ENCODE results near the gene CCL22. TPM values are rescaled to one million over a fixed set of nuclear protein-coding genes. Genes with fewer than 3 reads are reported as not detected.

The CCL22 gene
- total RNA-seq, 5 donors from 2014 or later (not counting 1 experiment from before 2014, with no cell fraction given) = 13.0 to 27.3 (median 13.0) TPM; not detected in 2

DNA sequence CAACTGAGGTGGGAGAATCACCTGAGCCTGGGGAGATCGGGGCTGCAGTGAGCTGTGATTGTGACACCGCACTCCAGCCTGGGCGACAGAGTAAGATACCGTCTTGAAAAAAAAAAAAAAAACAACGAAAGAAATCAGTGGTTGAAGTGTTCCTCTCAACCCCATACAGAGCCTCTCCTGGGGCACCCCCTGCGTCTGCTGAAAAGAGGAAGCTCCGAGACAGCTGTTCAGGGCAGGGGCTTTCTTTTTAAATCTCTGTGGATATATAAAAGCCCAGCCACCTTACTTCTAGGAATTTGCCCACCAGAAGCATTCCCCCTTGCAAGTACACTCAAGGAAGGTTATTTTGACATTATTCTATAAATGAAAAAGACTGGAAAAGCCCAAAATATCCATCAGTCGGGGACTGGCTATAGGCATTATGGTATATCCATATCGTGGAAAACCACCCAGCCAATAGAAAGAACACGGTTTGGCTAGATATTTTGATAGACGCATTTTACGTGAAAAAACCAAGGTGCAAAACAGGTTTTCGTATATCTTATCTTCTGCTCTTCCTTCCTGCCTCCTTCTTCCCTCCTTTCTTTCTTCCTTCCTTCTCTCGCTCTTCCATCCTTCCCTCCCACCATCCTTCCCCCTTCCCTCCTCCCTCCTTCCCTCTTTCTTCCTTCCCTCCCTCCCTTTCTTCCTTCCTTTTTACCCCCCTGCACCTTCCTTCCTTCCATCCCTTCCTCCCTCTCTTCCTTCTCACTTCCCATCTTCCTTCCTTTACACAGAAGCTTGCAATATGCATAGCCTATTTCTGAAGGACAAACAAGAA lies 9.2 kb upstream of the CCL22 start:
- Mint-ChIP-seq H3K4me3 (peak overlapping the region in 2 of 3 donors; percentile 9 to 27), H3K27me3 (peaks cover 29 to 41% of the 10 kb centered on the region in 2 donors), H3K9me3 (peaks cover 3 to 5% (median 3%) of the 10 kb centered on the region in 3 donors), H3K27ac (no peak overlapping the region), H3K36me3 (no peaks in the 10 kb centered on the region), H3K4me1 (peaks cover 19 to 33% (median 25%) of the 10 kb centered on the region in 3 donors)
- no peaks in the 10 kb centered on the region for H3K36me3 ChIP-seq (ENCODE audit: control insufficient read depth in 2 of 2, extremely low read depth in 1 of 2, insufficient read depth in 1 of 2, low read length in 1 of 2)
- no peak overlapping the region for H3K27ac ChIP-seq (ENCODE audit: low read length)
- H3K27me3 ChIP-seq (replicated peaks in 1 of 2; ENCODE audit: control insufficient read depth in 2 of 2, extremely low read depth in 1 of 2, insufficient read depth in 2 of 2, low read length in 1 of 2) = peaks cover 0 to 15% of the 10 kb centered on the region in 2 experiments
- DNase-seq = peak in 22 of 35 experiments; percentile 5 to 59 (median 18)
- CTCF ChIA-PET = interaction anchor here (0.6 to 0.7 kb wide), 3 partner anchors 13 to 49 kb away, joined by 4 to 13 read pairs (median 7); no protein-coding TSS in a partner anchor
- H3K4me3 ChIP-seq (ENCODE audit: control insufficient read depth in 1 of 2, extremely low read depth in 1 of 2, low read length in 1 of 2) = no peak overlapping the region
- WGBS (ENCODE audit: insufficient coverage) = 8% methylated on average over 6 of the region's 14 CpGs
- peaks cover 6 to 10% of the 10 kb centered on the region in 2 experiments for H3K4me1 ChIP-seq (ENCODE audit: control insufficient read depth in 1 of 2, extremely low read depth in 1 of 2, insufficient read depth in 2 of 2, low read length in 2 of 2)
- POLR2A ChIA-PET = interaction anchor here in 1 of 2 donors (0.5 kb wide), 1 partner anchor 250 kb away, joined by 7 read pairs; no protein-coding TSS in a partner anchor
- no peaks in the 10 kb centered on the region for H3K9me3 ChIP-seq
- ATAC-seq (replicated peaks in 1 of 4) = peak in 2 of 4 experiments; percentile 63 to 92

DNA sequence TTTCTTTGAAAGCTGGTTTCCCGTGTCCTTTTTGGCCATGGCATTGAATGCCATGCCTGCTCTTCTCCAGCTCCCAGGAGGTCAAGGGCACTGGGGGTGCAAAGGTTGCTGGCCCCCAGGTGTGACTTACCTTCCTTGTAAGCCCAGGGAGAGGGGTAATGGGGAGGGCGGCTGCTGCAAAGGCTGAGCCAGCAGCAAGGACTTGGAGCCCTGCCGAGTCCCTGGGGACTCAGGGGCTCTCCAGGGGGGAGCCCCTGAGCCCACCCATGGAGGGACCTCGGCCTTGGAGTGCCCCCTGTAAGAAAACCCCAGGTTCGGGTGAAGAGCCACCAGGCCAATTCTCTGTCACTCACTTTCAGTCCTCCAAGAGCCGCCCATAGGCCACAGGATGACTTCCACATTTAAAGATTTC lies 5.9 kb upstream of the CCL22 start:
- Histone ChIP-seq H3K4me3 (ENCODE audit: control insufficient read depth in 1 of 2, extremely low read depth in 1 of 2, low read length in 1 of 2) (no peak overlapping the region), H3K27me3 (replicated peaks in 1 of 2; ENCODE audit: control insufficient read depth in 2 of 2, extremely low read depth in 1 of 2, insufficient read depth in 2 of 2, low read length in 1 of 2) (peaks cover 0 to 15% of the 10 kb centered on the region in 2 experiments), H3K27ac (ENCODE audit: low read length) (no peak overlapping the region), H3K36me3 (ENCODE audit: control insufficient read depth in 2 of 2, extremely low read depth in 1 of 2, insufficient read depth in 1 of 2, low read length in 1 of 2) (no peaks in the 10 kb centered on the region), H3K4me1 (ENCODE audit: control insufficient read depth in 1 of 2, extremely low read depth in 1 of 2, insufficient read depth in 2 of 2, low read length in 2 of 2) (peaks cover 0 to 6% of the 10 kb centered on the region in 2 experiments), H3K9me3 (no peaks in the 10 kb centered on the region)
- peaks cover 20 to 22% of the 10 kb centered on the region in 2 donors for H3K27me3 Mint-ChIP-seq
- no peaks in the 10 kb centered on the region for H3K9me3 Mint-ChIP-seq
- ChIA-PET CTCF (interaction anchor here in 1 of 2 donors (0.6 kb wide), 1 partner anchor 14 kb away, joined by 3 read pairs; no protein-coding TSS in a partner anchor), POLR2A (no interaction called here)
- H3K27ac Mint-ChIP-seq = no peak overlapping the region
- H3K36me3 Mint-ChIP-seq = no peaks in the 10 kb centered on the region
- no peak for DNase-seq
- H3K4me3 Mint-ChIP-seq = no peak overlapping the region
- ATAC-seq (replicated peaks in 1 of 4) = no peak
- WGBS (ENCODE audit: insufficient coverage) = 62% methylated on average over 4 of the region's 6 CpGs
- H3K4me1 Mint-ChIP-seq = peaks cover 11 to 18% (median 15%) of the 10 kb centered on the region in 3 donors

DNA sequence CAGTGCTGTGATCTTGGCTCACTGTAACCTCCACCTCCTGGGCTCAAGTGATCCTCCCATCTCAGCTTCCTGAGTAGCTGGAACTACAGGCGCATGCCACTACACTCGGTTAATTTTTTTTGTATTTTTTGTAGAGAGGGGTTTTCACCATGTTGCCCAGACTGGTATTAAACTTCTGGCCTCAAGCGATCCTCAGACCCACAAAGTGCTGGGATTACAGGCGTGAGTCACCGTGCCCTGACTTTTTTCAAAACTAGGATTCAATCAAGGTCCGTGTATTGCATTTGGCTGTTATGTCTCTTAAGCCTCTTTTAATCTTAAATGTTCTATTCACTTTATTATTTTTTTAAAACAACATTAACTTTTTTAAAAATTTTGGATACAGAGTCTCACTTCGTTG lies 4.3 kb upstream of the CCL22 start:
- ChIA-PET POLR2A (no interaction called here), CTCF (interaction anchor here in 1 of 2 donors (0.7 kb wide), 1 partner anchor 43 kb away, joined by 3 read pairs; no protein-coding TSS in a partner anchor)
- Mint-ChIP-seq H3K4me3 (no peak overlapping the region), H3K27me3 (peaks cover 6 to 15% of the 10 kb centered on the region in 2 donors), H3K9me3 (no peaks in the 10 kb centered on the region), H3K36me3 (no peaks in the 10 kb centered on the region), H3K27ac (no peak overlapping the region), H3K4me1 (peaks cover 4 to 8% (median 7%) of the 10 kb centered on the region in 3 donors)
- DNase-seq (no peak), ATAC-seq (replicated peaks in 1 of 4) (no peak)
- H3K27ac ChIP-seq (ENCODE audit: low read length) = no peak overlapping the region
- H3K4me3 ChIP-seq (ENCODE audit: control insufficient read depth in 1 of 2, extremely low read depth in 1 of 2, low read length in 1 of 2) = no peak overlapping the region
- WGBS (ENCODE audit: insufficient coverage) = 86% methylated on average over 2 of the region's 7 CpGs
- no peaks in the 10 kb centered on the region for H3K9me3 ChIP-seq
- no peaks in the 10 kb centered on the region for H3K36me3 ChIP-seq (ENCODE audit: control insufficient read depth in 2 of 2, extremely low read depth in 1 of 2, insufficient read depth in 1 of 2, low read length in 1 of 2)
- H3K4me1 ChIP-seq (ENCODE audit: control insufficient read depth in 1 of 2, extremely low read depth in 1 of 2, insufficient read depth in 2 of 2, low read length in 2 of 2) = peaks cover 0 to 2% of the 10 kb centered on the region in 2 experiments
- peaks cover 0 to 12% of the 10 kb centered on the region in 2 experiments for H3K27me3 ChIP-seq (replicated peaks in 1 of 2; ENCODE audit: control insufficient read depth in 2 of 2, extremely low read depth in 1 of 2, insufficient read depth in 2 of 2, low read length in 1 of 2)

DNA sequence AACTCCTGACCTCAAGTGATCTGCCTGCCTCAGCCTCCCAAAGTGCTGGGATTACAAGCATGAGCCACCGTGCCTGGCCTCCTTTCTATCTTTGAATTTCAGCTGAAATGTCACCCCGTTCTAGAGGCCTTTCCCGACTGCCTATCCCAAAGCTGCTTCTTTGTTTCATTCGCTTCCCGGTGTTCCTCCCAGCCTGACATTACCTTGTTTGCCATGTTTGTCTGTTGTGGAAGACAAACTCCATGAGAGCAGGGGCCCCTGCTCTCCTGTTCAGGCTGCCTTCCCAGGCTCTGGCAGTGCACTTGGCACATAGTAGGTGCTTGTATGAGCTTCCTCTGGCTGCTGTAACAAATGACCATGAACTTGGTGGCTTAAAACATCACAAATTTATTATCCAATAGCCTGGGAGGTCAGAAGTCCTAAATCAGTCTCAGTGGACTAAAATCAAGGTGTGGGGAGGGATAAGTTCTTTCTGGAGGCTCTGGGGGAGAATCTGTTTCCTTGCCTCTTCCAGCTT lies 2.6 kb upstream of the CCL22 start:
- no peak overlapping the region for H3K4me3 ChIP-seq (ENCODE audit: control insufficient read depth in 1 of 2, extremely low read depth in 1 of 2, low read length in 1 of 2)
- H3K4me1 Mint-ChIP-seq = no peaks in the 10 kb centered on the region
- no peaks in the 10 kb centered on the region for H3K4me1 ChIP-seq (ENCODE audit: control insufficient read depth in 1 of 2, extremely low read depth in 1 of 2, insufficient read depth in 2 of 2, low read length in 2 of 2)
- H3K27me3 Mint-ChIP-seq = peaks cover 0 to 8% of the 10 kb centered on the region in 2 donors
- ATAC-seq (replicated peaks in 1 of 4) (no peak), DNase-seq (no peak)
- no peaks in the 10 kb centered on the region for H3K9me3 ChIP-seq
- peaks cover 0 to 12% of the 10 kb centered on the region in 2 experiments for H3K27me3 ChIP-seq (replicated peaks in 1 of 2; ENCODE audit: control insufficient read depth in 2 of 2, extremely low read depth in 1 of 2, insufficient read depth in 2 of 2, low read length in 1 of 2)
- 88% methylated on average over 5 of the region's 5 CpGs for WGBS (ENCODE audit: insufficient coverage)
- no peak overlapping the region for H3K27ac ChIP-seq (ENCODE audit: low read length)
- ChIA-PET CTCF (no interaction called here), POLR2A (no interaction called here)
- H3K4me3 Mint-ChIP-seq = no peak overlapping the region
- H3K9me3 Mint-ChIP-seq = no peaks in the 10 kb centered on the region
- no peak overlapping the region for H3K27ac Mint-ChIP-seq
- H3K36me3 ChIP-seq (ENCODE audit: control insufficient read depth in 2 of 2, extremely low read depth in 1 of 2, insufficient read depth in 1 of 2, low read length in 1 of 2) = no peaks in the 10 kb centered on the region
- no peaks in the 10 kb centered on the region for H3K36me3 Mint-ChIP-seq

DNA sequence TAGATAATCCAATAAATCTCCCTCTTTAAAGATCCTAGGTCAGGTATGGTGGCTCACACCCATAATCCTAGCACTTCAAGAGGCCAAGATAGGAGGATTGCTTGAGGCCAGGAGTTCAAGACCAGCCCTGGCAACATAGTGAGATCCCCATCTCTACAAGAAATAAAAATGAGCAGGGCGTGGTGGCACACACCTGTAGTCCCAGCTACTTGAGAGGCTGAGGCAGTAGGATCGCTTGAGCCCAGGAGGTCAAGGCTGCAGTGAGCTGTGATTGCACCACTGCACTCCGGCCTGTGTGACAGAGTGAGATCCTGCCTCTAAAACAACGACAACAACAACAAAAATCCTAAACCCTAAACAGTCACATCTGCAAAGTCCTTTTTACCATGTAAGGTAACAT lies 2.0 kb upstream of the CCL22 start:
- ChIA-PET CTCF (no interaction called here), POLR2A (no interaction called here)
- Histone ChIP-seq H3K27ac (ENCODE audit: low read length) (no peak overlapping the region), H3K4me3 (ENCODE audit: control insufficient read depth in 1 of 2, extremely low read depth in 1 of 2, low read length in 1 of 2) (no peak overlapping the region), H3K4me1 (ENCODE audit: control insufficient read depth in 1 of 2, extremely low read depth in 1 of 2, insufficient read depth in 2 of 2, low read length in 2 of 2) (no peaks in the 10 kb centered on the region), H3K27me3 (replicated peaks in 1 of 2; ENCODE audit: control insufficient read depth in 2 of 2, extremely low read depth in 1 of 2, insufficient read depth in 2 of 2, low read length in 1 of 2) (peaks cover 0 to 9% of the 10 kb centered on the region in 2 experiments), H3K36me3 (ENCODE audit: control insufficient read depth in 2 of 2, extremely low read depth in 1 of 2, insufficient read depth in 1 of 2, low read length in 1 of 2) (no peaks in the 10 kb centered on the region), H3K9me3 (no peaks in the 10 kb centered on the region)
- 73% methylated on average over 2 of the region's 4 CpGs for WGBS (ENCODE audit: insufficient coverage)
- no peak for DNase-seq
- no peaks in the 10 kb centered on the region for H3K9me3 Mint-ChIP-seq
- no peak overlapping the region for H3K4me3 Mint-ChIP-seq
- H3K36me3 Mint-ChIP-seq = no peaks in the 10 kb centered on the region
- H3K27ac Mint-ChIP-seq = no peak overlapping the region
- ATAC-seq (replicated peaks in 1 of 4) = no peak
- peaks cover 0 to 8% of the 10 kb centered on the region in 2 donors for H3K27me3 Mint-ChIP-seq
- no peaks in the 10 kb centered on the region for H3K4me1 Mint-ChIP-seq

DNA sequence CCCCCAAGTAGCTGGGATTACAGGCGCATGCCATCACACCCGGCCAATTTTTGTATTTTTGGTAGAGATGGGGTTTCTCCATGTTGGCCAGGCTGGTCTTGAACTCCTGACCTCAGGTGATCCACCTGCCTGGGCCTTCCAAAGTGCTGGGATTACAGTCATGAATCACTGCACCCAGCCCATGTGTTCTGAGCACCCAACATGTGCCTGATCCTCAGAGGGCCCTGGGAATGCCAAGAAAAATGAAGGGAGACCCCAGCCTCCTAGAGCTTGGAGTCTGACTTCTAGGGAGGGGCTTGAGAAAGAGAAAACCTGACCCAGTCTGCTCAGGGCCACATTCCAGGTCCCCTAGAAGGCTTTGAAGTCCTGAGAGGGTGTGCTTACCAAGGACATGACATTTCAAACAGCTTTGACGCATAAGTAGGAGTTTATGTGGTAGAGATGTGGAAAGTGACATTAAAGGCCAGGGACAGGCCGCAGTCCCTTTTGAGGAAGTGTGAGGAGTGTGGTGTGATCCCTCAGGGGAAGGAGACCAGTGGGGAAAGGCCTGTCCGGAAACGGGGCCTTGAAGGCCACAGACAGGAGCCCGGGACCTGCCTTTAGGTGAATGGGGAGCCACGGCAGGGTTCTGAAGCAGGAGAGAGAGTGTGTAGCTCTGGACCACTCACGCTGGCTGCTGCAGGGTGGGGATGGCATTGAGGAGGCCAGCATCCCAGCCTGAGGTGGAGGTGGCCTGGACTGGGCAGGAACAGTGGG lies 1.1 kb upstream of the CCL22 start:
- POLR2A ChIA-PET = no interaction called here
- no peak overlapping the region for H3K27ac ChIP-seq (ENCODE audit: low read length)
- 76% methylated on average over 7 of the region's 9 CpGs for WGBS (ENCODE audit: insufficient coverage)

More for the DNA sequence above, 1.1 kb upstream of the CCL22 start:
- CTCF ChIA-PET = no interaction called here
- Mint-ChIP-seq H3K9me3 (no peaks in the 10 kb centered on the region), H3K36me3 (no peaks in the 10 kb centered on the region), H3K4me1 (no peaks in the 10 kb centered on the region), H3K4me3 (no peak overlapping the region), H3K27ac (no peak overlapping the region), H3K27me3 (peaks cover 0 to under 1% of the 10 kb centered on the region in 2 donors)
- H3K36me3 ChIP-seq (ENCODE audit: control insufficient read depth in 2 of 2, extremely low read depth in 1 of 2, insufficient read depth in 1 of 2, low read length in 1 of 2) = no peaks in the 10 kb centered on the region
- H3K4me1 ChIP-seq (ENCODE audit: control insufficient read depth in 1 of 2, extremely low read depth in 1 of 2, insufficient read depth in 2 of 2, low read length in 2 of 2) = no peaks in the 10 kb centered on the region
- no peaks in the 10 kb centered on the region for H3K9me3 ChIP-seq
- ATAC-seq (replicated peaks in 1 of 4) (no peak), DNase-seq (no peak)
- no peak overlapping the region for H3K4me3 ChIP-seq (ENCODE audit: control insufficient read depth in 1 of 2, extremely low read depth in 1 of 2, low read length in 1 of 2)
- peaks cover 0 to 7% of the 10 kb centered on the region in 2 experiments for H3K27me3 ChIP-seq (replicated peaks in 1 of 2; ENCODE audit: control insufficient read depth in 2 of 2, extremely low read depth in 1 of 2, insufficient read depth in 2 of 2, low read length in 1 of 2)

All from T-cell (primary cell).